ENCODE results near the gene OIP5.
"Not testable (repeated sequence)": the region's sequence is repeated elsewhere in the genome, so short reads cannot be mapped to it uniquely, and the experiment has no call there.

The OIP5 gene

DNA sequence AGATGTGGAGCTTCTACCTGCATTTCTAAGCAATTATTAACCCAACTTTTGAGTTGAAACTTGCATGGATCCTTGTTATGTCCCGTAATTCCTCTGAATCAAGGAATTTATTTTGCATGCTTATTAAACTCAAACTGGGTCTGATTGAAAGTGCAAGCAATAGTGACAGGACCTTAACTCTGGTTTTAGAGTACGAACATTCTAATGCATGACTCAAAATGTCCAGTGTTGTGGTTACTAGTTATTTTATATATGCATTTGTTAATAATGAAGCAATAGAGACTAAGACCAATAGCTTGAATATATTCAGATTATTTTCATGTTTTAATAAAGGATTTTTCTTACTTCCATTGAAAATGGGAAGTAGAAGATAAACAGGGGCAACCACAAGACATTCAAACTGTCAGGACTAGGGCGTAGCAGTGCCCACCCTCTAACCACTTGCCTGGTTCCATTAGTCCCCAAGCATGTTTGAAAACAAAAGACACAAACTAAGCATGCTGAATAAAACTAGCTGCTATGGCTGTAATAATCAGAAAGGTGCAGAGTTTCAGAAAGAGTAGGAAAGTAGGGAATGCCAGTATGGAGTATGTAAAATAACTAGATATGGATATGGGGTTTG lies 28.1 kb downstream of the OIP5 start:
- H3K4me3 ChIP-seq (replicated peaks; ENCODE audit: low read depth, low read length): no peak overlapping the region
- DNase-seq (ENCODE audit: extremely low read depth, low read depth): no peak
- TF ChIP-seq, protein P1, sequence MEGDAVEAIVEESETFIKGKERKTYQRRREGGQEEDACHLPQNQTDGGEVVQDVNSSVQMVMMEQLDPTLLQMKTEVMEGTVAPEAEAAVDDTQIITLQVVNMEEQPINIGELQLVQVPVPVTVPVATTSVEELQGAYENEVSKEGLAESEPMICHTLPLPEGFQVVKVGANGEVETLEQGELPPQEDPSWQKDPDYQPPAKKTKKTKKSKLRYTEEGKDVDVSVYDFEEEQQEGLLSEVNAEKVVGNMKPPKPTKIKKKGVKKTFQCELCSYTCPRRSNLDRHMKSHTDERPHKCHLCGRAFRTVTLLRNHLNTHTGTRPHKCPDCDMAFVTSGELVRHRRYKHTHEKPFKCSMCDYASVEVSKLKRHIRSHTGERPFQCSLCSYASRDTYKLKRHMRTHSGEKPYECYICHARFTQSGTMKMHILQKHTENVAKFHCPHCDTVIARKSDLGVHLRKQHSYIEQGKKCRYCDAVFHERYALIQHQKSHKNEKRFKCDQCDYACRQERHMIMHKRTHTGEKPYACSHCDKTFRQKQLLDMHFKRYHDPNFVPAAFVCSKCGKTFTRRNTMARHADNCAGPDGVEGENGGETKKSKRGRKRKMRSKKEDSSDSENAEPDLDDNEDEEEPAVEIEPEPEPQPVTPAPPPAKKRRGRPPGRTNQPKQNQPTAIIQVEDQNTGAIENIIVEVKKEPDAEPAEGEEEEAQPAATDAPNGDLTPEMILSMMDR (IDR thresholded peaks at IDR 0.05; ENCODE audit: low read depth, low read length, missing control alignments): no peak

DNA sequence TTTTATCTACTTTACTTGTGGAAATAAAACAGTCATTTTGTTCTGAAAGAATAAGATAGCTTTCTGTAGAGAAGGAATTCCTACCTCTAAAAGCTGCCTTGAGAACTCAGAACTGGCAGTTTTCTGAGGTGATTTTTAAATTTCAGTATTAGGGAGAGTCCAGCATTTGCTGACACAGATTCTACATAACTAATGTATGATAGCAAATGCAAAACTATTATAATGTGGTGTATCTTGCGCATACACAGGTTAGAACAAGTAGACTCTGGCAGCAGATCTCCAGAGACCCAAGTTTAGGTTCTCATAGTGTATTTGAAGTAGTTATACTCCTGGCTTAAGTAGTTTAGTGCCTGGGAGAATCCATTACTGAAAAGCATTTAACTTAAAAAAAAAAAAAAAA lies 30.8 kb downstream of the OIP5 start:
- no peak for DNase-seq (ENCODE audit: extremely low read depth, low read depth)
- TF ChIP-seq, protein P1 (IDR thresholded peaks at IDR 0.05; ENCODE audit: low read depth, low read length, missing control alignments): no peak
- H3K4me3 ChIP-seq (replicated peaks; ENCODE audit: low read depth, low read length): no peak overlapping the region

DNA sequence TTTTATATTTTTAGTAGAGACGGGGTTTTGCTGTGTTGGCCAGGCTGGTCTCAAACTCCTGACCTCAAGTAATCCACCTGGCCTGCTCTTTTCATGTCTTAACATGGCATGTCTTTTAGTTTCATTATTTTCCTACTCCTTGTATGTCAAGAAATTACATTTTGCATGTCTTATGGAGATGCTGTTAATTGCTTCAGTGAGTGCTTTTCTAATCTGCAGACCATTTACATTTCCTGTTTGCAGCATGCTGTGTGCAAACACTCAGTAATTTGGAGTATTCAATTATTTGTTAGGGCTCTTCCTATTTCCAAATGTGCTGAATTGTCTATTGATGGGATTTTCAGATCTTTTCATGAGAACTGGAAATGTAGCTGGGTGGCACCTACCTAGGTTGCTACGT lies 31.3 kb downstream of the OIP5 start:
- DNase-seq (ENCODE audit: extremely low read depth, low read depth); H3K4me3 ChIP-seq (replicated peaks; ENCODE audit: low read depth, low read length): not testable (repeated sequence)

DNA sequence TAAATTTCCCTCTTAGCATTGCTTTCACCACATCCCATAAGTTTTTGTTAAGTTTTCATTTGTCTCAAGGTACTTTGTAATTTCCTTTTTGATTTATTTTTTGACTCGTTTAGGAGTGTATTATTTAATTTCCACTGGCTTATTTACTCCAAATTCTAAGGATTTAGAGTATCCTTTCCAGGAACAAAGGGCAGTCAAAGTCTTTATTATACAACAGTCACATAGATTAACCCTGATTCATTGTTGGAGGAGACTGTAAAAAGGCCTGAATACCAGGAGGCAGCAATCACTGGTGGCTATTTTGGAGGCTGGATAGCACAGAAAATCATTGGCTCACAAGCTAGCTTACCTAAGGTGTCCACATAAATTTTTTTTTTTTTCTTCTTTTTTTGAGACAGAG lies 39.9 kb downstream of the OIP5 start:
- no peak overlapping the region for H3K4me3 ChIP-seq (replicated peaks; ENCODE audit: low read depth, low read length)
- DNase-seq (ENCODE audit: extremely low read depth, low read depth): no peak
- TF ChIP-seq, protein P1 (IDR thresholded peaks at IDR 0.05; ENCODE audit: low read depth, low read length, missing control alignments): no peak

DNA sequence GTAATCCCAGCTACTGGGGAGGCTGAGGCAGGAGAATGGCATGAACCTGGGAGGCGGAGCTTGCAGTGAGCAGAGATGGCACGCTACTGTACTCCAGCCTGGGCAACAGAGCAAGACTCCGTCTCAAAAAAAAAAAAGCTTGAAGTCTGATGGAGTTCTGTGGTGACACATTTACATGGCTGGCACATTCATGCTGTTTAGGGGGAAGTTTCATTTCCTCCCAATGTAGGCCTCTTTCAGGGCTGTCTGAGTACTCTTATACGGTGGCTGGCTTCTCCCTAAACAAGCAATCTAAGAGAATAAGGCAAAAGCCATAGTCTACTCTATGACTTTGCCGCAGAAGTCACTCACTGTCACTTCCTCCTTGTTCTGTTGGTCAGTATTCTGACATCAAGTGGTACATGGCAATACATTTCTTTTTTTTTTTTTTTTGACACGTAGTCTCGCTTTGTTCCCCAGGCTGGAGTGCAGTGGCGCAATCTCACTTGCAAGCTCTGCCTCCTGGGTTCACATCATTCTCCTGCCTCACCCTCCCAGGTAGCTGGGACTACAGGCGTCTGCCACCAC lies 41.2 kb downstream of the OIP5 start:
- DNase-seq (ENCODE audit: extremely low read depth, low read depth): no peak
- TF ChIP-seq, protein P1 (IDR thresholded peaks at IDR 0.05; ENCODE audit: low read depth, low read length, missing control alignments): no peak
- H3K4me3 ChIP-seq (replicated peaks; ENCODE audit: low read depth, low read length): no peak overlapping the region

DNA sequence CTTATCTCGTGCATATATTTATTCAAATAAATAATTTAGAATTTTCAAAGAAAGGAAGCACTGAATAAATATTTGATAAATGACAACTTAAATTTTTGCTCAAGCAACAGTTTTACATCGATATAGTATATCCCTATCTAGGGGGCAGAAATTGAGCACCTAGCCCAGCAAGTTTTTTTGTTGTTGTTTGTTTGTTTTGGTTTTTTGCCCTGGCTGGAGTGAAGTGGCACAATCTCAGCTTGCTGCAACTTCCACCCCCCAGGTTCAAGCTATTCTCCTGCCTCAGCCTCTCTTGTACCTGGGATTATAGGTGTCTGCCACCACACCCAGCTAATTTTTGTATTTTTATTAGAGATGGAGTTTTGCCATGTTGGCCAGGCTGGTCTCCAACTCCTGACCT lies 42.4 kb downstream of the OIP5 start:
- no peak for DNase-seq (ENCODE audit: extremely low read depth, low read depth)
- TF ChIP-seq, protein P1 (IDR thresholded peaks at IDR 0.05; ENCODE audit: low read depth, low read length, missing control alignments): no peak

DNA sequence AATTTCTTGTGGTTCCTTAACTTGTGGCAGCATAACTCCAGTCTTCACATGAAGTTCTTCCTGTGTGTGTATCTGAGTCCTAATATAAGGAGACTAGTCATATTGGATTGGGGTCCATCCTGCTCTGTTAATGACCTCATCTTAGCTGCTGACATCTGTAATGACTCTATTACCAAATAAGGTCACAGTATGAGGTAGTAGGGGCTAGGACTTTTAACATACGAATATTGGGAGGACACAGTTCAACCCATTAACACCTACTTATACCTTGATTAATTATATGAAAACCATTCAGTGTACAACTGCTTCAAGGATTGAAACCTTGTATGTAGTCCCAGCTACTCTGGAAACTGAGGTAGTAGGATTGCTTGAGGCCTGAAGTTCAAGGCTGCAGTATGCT lies 43.9 kb downstream of the OIP5 start:
- H3K4me3 ChIP-seq (replicated peaks; ENCODE audit: low read depth, low read length): no peak overlapping the region
- DNase-seq (ENCODE audit: extremely low read depth, low read depth): no peak
- TF ChIP-seq, protein P1 (IDR thresholded peaks at IDR 0.05; ENCODE audit: low read depth, low read length, missing control alignments): no peak

More for the DNA sequence above, 42.4 kb downstream of the OIP5 start:
- H3K4me3 ChIP-seq (replicated peaks; ENCODE audit: low read depth, low read length): no peak overlapping the region
